Small intestine (tissue), 4 donors: ENCODE measurements around the gene EPN2. TPM values are rescaled to one million over a fixed set of nuclear protein-coding genes. Genes with fewer than 3 reads are reported as not detected.

Source experiments
- polyA plus RNA-seq, 4 donors: library from polyadenylated mRNA; stranded (reverse) in 3 of 4; unstranded in 1 of 4; fragments of 200-250 nt in 3 of 4; fragments of 120-200 nt in 1 of 4; gene quantifications; one replicate each; pipeline versions ENCODE4 v1.2.1 to v1.2.3, GENCODE V29; 2013
- donor health status: healthy with polysubstance abuse.
- donor health status: Bipolar disorder and iron deficiency.
- donor health status: healthy.

The EPN2 gene
- polyA plus RNA-seq, 4 donors: 4.2 to 23.7 (median 10.0) TPM

Other genes starting within 250 kb of the EPN2 start
- 10 to 100 TPM; 17.1 to 37.3 (median 29.1) TPM for gene FAM83G, start 232.6 kb upstream of the EPN2 start, polyA plus RNA-seq
- 1 to 10 TPM in 3 of 4 donors, not detected in 1; 2.7 to 8.1 (median 5.9) TPM for gene GRAP, start 190.4 kb upstream of the EPN2 start, polyA plus RNA-seq
- 1 to 10 TPM in 2 of 4 donors, not detected in 2; 2.6 to 3.9 TPM for gene GRAPL, start 109.8 kb upstream of the EPN2 start, polyA plus RNA-seq
- gene B9D1, start 125.4 kb downstream of the EPN2 start, polyA plus RNA-seq: 10 to 100 TPM in 3 of 4 donors, 1 to 10 TPM in 1; 2.2 to 18.1 (median 12.9) TPM
- gene MAPK7, start 141.1 kb downstream of the EPN2 start, polyA plus RNA-seq: 10 to 100 TPM; 18.4 to 19.9 (median 18.8) TPM
- 100 to 1,000 TPM in 1 of 4 donors, 10 to 100 TPM in 2, 1 to 10 TPM in 1; 2.2 to 108 (median 35.4) TPM for gene MFAP4, start 149.8 kb downstream of the EPN2 start, polyA plus RNA-seq
- gene RNF112, start 173.9 kb downstream of the EPN2 start, polyA plus RNA-seq: 1 to 10 TPM; 1.1 to 5.6 (median 2.2) TPM